GM21529 (cell line): ENCODE measurements around the gene ZNF474.

Source experiments
- ATAC-seq: cut with Tn5 transposase; IDR thresholded peaks from one replicate; pipeline ENCODE4 v1.9.1; 2021; ENCODE audit not compliant: unreplicated experiment

The ZNF474 gene

GRCh38 chr5:122152266-122152900, 23.0 kb downstream of the ZNF474 start:
- no peak for ATAC-seq

GRCh38 chr5:122153230-122153629, 23.9 kb downstream of the ZNF474 start:
- ATAC-seq: no peak

- ATAC-seq: no peak
Observed at GRCh38 chr5:122153774-122154173, 24.4 kb downstream of the ZNF474 start.

GRCh38 chr5:122154491-122154890, 25.1 kb downstream of the ZNF474 start:
- ATAC-seq: no peak

- ATAC-seq: no peak
Observed at GRCh38 chr5:122154910-122155309, 25.6 kb downstream of the ZNF474 start.

- no peak for ATAC-seq
Observed at GRCh38 chr5:122155546-122155945, 26.2 kb downstream of the ZNF474 start.

- ATAC-seq: no peak
Observed at GRCh38 chr5:122156724-122157325, 27.5 kb downstream of the ZNF474 start.

- ATAC-seq: no peak
Observed at GRCh38 chr5:122162100-122162638, 32.8 kb downstream of the ZNF474 start.

- no peak for ATAC-seq
Observed at GRCh38 chr5:122163121-122164069, 34.0 kb downstream of the ZNF474 start.

GRCh38 chr5:122164070-122164435, 34.7 kb downstream of the ZNF474 start:
- ATAC-seq: no peak

GRCh38 chr5:122164831-122165558, 35.6 kb downstream of the ZNF474 start:
- no peak for ATAC-seq

GRCh38 chr5:122165559-122166078, 36.3 kb downstream of the ZNF474 start:
- no peak for ATAC-seq

GRCh38 chr5:122169350-122170103, 40.2 kb downstream of the ZNF474 start:
- ATAC-seq: no peak

GRCh38 chr5:122170620-122171019, 41.3 kb downstream of the ZNF474 start:
- ATAC-seq: no peak

- ATAC-seq: no peak
Observed at GRCh38 chr5:122172207-122172606, 42.9 kb downstream of the ZNF474 start.

- ATAC-seq: no peak
Observed at GRCh38 chr5:122173474-122174415, 44.4 kb downstream of the ZNF474 start.

- no peak for ATAC-seq
Observed at GRCh38 chr5:122175091-122175490, 45.7 kb downstream of the ZNF474 start.

- no peak for ATAC-seq
Observed at GRCh38 chr5:122175852-122176251, 46.5 kb downstream of the ZNF474 start.

GRCh38 chr5:122177161-122177560, 47.8 kb downstream of the ZNF474 start:
- no peak for ATAC-seq
